Stimulated activated CD8-positive, alpha-beta memory T cell treated with anti-CD3 and anti-CD28 coated beads, Interleukin-2, amount 100 ng/mL, for 1 hour (primary cell): Measurements from ENCODE around the gene TACC2.
"Not testable (repeated sequence)": the region's sequence is repeated elsewhere in the genome, so short reads cannot be mapped to it uniquely, and the experiment has no call there.

Experiments
- DNase-seq, 2 donors: peaks; one replicate each; pipeline ENCODE4 v3.0.0-alpha.2; 2020; ENCODE audit warnings: low read depth in 2 of 2

TACC2 gene, protein sequence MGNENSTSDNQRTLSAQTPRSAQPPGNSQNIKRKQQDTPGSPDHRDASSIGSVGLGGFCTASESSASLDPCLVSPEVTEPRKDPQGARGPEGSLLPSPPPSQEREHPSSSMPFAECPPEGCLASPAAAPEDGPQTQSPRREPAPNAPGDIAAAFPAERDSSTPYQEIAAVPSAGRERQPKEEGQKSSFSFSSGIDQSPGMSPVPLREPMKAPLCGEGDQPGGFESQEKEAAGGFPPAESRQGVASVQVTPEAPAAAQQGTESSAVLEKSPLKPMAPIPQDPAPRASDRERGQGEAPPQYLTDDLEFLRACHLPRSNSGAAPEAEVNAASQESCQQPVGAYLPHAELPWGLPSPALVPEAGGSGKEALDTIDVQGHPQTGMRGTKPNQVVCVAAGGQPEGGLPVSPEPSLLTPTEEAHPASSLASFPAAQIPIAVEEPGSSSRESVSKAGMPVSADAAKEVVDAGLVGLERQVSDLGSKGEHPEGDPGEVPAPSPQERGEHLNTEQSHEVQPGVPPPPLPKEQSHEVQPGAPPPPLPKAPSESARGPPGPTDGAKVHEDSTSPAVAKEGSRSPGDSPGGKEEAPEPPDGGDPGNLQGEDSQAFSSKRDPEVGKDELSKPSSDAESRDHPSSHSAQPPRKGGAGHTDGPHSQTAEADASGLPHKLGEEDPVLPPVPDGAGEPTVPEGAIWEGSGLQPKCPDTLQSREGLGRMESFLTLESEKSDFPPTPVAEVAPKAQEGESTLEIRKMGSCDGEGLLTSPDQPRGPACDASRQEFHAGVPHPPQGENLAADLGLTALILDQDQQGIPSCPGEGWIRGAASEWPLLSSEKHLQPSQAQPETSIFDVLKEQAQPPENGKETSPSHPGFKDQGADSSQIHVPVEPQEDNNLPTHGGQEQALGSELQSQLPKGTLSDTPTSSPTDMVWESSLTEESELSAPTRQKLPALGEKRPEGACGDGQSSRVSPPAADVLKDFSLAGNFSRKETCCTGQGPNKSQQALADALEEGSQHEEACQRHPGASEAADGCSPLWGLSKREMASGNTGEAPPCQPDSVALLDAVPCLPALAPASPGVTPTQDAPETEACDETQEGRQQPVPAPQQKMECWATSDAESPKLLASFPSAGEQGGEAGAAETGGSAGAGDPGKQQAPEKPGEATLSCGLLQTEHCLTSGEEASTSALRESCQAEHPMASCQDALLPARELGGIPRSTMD (N-terminal part only)

DNA sequence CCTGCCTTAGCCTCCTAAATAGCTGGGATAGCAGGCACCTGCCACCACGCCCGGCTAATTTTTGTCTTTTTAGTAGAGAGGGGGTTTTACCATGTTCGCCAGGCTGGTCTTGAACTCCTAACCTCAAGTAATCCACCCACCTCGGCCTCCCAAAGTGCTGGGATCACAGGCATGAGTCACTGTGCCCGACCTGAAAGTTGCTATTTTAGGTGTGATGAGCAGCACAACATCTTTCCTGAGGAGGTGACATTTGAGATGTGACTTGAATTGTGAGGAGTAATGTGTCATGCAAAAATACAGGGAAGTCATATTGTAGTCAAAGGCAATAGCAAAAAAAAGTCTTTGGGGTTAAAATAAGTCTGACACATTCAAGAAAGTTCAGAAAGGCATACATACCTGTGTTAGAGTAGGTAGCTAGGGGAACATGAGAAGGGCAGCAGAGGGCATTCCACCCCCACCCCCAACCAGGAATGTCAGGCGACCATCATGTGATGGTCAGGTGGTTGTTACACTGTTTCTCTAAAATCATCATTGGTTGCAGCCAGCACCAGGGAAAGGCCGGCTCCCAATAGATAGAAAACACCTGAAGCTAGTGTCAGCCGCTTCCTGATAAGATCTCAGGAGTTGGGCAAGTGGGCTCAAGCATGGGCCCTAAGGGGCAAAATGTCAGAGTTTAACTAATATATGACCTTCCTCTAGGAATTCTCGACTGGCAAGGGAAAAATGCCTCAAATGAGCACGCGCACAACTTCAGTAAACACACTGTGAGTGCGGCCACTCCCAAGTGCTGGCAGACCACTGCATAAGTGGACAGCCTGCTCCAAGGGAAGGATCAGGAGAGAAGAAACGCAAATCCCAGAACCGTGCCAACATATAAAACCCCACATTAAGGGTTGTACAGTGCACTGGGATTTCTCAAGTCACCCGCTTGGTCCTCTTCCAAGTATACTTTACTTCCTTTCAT lies at the start of gene TACC2:
TACC2 (plus strand) TSS at position 803 of the 964 bp plus-strand sequence. CDS start 32,819 bp downstream, outside the sequence.
- DNase-seq, result no peak

DNA sequence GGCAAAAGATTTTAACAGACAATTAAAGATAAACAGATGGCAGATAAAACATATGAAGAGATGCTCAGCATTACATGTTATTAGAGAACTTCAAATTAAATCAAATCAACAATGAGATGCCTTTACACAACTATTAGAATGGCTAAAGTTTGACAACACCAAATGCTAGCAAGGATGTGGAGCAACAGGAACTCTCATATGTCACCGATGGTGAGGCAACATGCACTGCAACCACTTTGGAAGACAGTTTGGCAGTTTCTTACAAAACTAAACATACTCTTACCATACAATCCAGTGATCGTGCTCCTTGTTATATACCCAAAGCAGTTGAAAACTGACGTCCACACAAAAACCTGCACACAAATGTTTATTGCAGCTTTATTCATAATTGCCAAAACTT lies 47.4 kb upstream of the TACC2 start:
- DNase-seq, result no peak

- DNase-seq, result no peak
Measured at GRCh38 chr10:121942749-121943416, 46.1 kb upstream of the TACC2 start.

- no peak for DNase-seq
Measured at GRCh38 chr10:121947343-121948330, 41.3 kb upstream of the TACC2 start.

DNA sequence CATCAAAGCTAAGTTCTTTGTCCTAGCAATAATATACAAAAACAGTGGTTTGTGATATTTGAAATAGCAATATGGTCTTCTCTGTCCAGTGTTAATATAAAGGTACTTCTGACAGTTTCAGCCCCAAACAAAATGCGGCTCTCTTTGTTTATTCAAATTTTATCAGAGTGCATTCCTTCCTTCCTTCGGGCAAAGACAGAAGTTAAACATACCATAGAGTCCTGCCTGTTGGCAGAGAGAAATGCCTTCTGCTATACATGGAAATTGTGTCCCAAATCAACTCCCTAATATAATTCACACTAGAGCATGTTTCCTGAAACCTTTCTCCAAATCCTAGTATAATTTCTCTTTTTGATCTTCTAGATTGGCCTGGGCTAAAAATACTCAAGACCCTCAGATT lies 39.9 kb upstream of the TACC2 start:
- DNase-seq, result no peak

DNA sequence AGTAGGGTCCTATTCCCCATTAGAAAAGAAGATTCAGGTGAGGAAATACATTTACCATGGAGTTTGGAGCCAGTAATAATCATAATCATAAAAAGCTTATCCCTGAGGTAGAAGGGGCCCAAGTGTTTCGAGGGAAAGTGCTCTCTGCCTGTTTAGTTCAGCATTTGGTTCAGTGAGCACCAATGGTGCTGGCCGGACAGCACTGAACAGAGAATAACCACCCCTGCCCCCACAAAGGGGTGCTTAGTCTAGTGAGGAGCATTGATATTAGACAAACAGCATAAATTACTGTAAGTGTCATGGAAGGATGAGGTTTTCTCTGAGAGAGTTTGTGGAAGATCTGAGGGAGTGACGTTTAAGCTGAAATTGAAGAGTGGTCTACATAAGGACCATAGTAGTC lies 39.5 kb upstream of the TACC2 start:
- no peak for DNase-seq

- no peak for DNase-seq
Measured at GRCh38 chr10:121952226-121952625, 36.7 kb upstream of the TACC2 start.

- DNase-seq, result no peak
Measured at GRCh38 chr10:121956111-121957061, 32.6 kb upstream of the TACC2 start.

- no peak for DNase-seq
Measured at GRCh38 chr10:121959671-121960070, 29.3 kb upstream of the TACC2 start.

DNA sequence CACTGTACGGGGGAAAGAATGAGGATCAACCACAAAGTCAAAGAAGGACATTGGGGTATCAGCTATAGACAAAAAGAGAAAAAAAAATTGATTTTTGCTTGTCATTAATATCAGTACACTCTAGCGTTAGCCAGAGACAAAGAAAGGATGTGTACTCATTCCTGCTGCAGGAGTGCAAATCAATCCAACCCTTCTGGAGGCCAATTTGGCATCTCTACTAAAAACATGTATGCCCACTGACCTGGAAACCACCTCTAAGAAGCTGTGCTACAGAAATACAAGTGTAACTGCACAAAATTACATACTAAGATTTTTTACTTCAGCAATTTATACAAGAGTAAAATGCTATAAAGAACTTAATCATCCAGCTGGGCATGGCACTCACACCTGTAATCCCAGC lies 27.5 kb upstream of the TACC2 start:
- DNase-seq, result no peak

- DNase-seq, result no peak
Measured at GRCh38 chr10:121965996-121966395, 23.0 kb upstream of the TACC2 start.

- not testable (repeated sequence) for DNase-seq
Measured at GRCh38 chr10:121969086-121969485, 19.9 kb upstream of the TACC2 start.

DNA sequence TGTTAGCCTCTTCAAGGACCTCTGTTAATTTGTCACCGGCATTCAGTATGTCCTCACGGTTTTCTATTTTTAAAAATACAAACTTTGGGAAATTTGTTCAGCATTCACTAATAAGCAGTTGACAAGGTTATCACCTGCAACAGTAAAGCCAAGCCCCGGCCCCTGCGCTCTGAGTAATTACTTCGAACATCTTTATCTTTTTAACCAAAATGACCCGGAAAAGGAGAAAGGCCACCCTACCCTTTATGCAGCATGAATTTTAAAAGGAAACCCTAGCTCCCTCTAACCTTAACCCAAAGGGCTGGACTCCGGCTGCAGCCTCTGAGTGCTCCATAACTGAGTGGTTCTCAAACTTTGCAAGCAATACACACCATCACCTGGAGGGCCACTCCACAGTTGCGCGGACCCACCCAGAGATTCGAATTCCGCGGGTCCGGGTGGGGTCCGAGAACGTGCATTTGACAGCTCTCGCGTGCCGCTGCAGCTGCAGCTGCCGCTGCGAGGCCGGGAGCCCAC lies 14.9 kb upstream of the TACC2 start:
- no peak for DNase-seq

DNA sequence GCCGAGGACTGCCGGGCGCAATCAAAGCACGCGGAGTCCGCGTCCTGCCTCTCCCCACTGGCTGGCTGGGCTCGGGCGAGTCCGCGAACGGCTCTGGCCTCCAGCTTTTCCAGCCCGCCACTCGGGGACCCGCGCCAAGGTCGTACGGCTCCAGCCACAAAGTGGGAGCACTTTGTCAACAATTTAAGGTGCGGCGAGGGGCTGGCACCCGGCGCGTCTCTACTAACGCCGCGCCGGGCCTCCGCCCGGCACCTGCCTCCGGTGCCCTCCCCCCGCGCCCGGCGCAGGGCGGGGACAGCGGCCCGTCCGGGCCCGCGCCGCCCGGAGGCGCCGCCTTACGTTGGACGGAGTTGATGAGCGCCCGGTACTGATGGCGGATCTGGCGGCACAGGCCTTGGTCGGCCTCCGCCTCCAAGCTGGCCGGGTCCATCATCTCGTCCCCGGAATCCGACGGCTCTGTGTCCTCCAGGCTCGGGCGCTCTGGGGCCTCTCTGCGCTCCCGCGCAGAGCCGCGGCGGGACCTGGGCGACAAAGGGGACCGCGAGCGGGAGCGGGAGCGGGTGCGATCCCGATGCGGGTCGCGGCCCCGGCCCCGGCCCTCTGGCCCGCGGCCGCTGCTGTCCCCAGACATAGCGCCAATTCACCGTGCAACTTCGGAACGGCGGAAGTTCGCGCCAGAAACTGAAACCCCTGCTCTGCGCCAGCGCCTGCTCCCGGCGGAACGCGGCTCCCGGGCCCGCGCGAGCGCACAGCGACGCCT lies 14.2 kb upstream of the TACC2 start, which contains the start of gene NSMCE4A:
NSMCE4A (minus strand) TSS at position 683 of the 760 bp plus-strand sequence; CDS start at position 631, 52 bp downstream.
- DNase-seq, result peak; percentile 43 to 47

DNA sequence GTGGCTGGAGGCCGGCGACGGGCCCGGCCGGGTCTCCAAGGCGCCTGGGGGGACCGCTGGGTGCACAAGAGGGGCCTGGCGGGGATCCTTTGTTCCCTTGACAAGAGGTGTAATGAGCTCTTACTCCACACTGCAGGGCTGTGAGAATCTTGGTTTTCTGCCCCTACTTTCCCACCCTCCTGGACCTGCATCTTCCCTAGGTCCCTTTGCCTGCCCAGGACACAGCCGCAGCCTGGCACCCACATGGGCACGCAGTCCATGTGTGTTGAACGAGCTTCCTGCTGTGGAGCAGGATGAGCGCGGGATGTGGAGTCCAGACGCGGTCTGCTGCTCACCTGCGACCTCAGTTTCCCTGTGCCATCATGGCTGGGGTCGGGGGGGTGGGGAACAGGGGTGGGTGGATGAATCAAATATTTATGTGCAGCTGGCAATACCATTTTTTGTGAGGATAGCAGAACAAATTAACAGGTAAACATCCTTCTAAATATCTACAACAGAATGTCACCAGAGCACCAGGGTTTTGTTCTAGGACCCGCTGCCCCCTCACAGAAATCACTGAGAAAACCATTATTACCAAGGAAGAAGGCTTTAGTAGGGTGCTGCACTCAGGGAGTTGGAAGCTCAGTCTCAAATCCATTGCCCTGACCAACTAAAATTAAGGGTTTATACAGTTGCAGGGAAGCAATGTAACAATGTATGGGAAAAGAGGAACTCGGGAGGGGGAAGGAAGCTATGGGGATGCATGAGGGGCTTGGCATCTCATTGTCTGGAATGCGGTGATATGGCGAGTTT lies 13.5 kb upstream of the TACC2 start:
- DNase-seq, result no peak

- DNase-seq, result no peak
Measured at GRCh38 chr10:121976607-121977006, 12.4 kb upstream of the TACC2 start.
